LoVo (cell line): ENCODE data around the gene NIT2.
"Not testable (repeated sequence)": the region's sequence is repeated elsewhere in the genome, so short reads cannot be mapped to it uniquely, and the experiment has no call there.

Experiments
- DNase-seq: peaks from one replicate; pipeline ENCODE4 v3.0.0-alpha.2; 2016; ENCODE audit warnings: low spot score

NIT2 gene

DNA sequence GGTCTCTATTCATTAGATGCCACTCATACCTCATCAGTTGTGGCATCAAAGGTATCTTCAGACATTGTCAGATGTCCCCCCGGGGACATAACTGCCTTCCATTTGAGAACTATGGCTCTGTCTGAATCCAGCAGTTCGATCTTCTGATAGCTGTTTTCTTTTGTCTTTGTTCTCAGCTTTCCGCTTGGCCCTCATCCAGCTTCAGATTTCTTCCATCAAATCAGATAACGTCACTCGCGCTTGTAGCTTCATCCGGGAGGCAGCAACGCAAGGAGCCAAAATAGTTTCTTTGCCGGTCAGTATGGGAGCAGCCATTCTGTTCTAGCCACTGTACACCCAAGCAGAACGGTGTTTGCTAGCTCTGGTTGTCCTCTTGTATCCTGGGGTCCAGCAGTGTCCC lies 4.4 kb downstream of the NIT2 start:
- no peak for DNase-seq

DNA sequence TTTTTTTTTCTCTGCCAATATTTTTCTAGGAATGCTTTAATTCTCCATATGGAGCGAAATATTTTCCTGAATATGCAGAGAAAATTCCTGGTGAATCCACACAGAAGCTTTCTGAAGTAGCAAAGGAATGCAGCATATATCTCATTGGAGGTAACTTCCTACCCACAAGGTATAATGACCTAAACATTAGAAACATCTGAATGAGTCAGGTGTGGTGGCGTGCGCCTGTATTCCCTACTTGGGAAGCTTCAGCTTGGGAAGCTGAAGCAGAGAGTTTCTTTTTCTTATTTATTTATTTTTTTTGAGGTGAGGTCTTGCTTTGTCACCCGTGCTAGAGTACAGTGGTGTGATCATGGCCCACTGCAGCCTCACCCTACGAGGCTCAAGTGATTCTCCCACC lies 5.2 kb downstream of the NIT2 start:
- DNase-seq, result no peak

DNA sequence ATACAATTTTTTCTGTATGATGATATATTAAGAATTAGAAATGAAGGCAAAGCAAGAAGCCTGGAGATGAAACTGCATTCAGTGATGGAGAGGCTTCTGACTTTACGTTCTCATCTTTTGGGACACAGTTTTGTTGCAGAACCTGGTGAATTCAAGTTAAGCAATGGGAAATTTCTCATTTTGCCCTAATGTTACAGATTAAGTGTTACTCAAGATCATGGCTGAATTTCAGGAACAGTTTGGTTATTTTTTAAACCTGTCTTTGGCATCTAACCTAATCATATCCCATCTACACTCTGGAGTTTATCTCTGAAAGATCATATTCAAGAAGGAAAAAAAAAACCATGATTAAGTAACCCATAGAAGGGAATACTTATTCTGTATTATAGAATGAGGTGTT lies 6.0 kb downstream of the NIT2 start:
- no peak for DNase-seq

DNA sequence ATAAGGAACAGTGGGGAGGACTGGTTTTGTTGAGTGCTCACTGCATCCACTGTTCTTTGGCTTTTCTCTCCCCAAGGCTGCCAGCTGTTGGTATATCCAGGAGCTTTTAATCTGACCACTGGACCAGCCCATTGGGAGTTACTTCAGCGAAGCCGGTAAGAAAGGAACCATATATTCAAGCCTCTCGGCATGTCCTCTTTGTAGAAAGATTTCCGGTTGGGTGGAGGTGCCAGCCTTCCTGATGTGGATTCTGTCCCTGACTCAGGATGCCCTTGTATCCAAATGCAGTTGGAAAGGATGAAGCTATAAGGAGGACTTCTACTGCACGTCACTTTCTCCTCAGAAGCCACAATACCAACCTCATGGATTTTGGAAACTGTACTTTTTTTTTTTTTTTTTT lies 14.2 kb downstream of the NIT2 start:
- DNase-seq, result no peak

DNA sequence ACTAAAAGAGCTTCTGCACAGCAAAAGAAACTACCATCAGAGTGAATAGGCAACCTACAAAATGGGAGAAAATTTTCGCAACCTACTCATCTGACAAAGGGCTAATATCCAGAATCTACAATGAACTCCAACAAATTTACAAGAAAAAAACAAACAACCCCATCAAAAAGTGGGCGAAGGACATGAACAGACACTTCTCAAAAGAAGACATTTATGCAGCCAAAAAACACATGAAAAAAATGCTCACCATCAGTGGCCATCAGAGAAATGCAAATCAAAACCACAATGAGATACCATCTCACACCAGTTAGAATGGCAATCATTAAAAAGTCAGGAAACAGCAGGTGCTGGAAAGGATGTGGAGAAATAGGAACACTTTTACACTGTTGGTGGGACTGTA lies 17.2 kb downstream of the NIT2 start:
- not testable (repeated sequence) for DNase-seq

DNA sequence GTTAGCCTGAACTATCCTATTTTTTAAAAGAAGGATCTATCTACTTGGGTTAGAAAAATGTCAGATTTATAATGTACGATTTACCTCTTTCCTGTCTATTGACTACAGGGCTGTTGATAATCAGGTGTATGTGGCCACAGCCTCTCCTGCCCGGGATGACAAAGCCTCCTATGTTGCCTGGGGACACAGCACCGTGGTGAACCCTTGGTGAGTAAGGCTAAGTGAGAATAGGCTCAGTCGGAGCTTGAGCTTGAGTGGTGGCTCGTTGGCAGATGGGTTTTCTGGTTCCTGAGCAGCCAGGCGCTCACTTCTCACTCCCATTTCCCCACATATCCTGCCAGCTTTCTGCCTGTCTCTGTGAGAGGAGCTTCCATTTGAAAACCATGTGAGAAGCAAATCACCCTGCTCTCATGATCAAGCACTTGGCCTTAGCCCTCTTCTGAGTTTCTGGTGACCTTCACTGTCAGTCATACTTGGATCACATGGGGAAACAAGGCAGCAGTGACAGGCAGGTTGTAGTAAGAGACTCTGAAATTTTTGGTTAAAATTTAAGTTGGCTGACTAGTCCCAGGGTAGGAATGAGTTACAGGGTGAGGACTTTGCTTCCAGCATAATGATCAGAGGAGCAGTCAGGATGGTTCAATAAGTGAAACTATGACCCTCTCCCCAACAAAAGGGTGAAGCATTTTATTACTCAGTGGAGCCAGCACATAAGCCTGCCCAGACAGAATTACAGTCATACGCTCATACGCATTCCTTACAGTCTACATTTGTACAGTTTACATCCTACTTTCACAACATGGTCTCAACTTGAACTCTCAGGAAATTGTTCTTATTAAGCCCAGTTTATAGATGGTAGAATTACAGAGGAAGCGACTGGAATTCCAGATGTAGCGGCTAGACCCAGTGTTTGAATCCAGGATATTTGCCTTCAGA lies 18.0 kb downstream of the NIT2 start:
- DNase-seq, result no peak

DNA sequence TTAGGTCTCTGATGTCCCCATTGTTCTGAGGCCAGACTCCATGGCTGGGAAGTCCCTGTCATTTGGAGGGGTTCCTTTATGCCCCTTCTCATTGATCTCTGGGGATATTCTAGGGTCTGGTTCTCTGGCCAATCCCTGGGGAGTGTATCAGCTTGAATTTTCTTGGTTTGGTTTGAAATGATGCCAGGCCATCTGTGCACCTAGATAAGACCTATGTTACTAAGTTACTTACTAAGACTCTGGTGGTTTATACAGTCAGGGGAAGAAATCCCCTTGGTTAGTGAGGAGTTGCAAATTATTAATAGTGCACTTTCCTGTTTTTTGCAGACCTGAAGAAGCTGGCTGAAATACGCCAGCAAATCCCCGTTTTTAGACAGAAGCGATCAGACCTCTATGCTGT lies 20.3 kb downstream of the NIT2 start:
- DNase-seq, result no peak

DNA sequence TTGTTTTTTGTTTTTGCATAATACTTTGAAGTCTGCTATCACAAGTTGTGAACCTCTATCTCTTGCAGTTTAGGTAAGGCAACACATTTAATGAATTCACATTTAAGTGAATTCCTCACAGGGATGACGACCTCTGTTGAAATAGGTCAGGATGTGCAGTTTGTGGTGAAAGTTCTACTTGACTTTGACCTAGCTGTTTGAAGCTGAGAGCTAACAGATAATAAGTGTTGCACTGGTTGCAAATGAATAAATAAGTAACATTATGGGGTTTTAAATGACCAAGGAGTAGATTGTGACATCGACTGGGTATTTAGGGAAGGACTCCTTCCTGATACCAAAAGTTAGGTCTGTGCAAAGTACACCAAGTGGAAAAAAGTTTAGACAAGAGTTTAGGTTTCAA lies 23.9 kb downstream of the NIT2 start:
- no peak for DNase-seq

DNA sequence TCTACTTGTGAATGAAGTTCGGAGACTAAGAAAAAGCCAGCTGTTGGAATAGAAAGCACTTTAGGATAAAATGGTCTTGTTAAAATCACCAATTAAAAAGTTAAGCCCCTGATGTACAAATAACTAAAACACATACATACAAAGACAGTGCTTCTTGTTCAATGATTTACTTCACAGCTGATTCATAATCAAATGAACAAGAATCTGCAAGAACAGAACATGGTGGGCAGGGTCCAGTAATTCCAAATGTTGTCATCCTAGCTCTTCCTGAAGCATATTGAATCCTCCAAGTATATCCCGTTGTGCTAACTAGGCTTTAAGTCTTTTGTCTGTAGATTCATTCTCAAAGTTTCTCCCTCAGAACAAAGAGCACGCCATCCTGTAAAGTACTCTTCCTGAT lies 24.5 kb downstream of the NIT2 start:
- DNase-seq, result no peak

DNA sequence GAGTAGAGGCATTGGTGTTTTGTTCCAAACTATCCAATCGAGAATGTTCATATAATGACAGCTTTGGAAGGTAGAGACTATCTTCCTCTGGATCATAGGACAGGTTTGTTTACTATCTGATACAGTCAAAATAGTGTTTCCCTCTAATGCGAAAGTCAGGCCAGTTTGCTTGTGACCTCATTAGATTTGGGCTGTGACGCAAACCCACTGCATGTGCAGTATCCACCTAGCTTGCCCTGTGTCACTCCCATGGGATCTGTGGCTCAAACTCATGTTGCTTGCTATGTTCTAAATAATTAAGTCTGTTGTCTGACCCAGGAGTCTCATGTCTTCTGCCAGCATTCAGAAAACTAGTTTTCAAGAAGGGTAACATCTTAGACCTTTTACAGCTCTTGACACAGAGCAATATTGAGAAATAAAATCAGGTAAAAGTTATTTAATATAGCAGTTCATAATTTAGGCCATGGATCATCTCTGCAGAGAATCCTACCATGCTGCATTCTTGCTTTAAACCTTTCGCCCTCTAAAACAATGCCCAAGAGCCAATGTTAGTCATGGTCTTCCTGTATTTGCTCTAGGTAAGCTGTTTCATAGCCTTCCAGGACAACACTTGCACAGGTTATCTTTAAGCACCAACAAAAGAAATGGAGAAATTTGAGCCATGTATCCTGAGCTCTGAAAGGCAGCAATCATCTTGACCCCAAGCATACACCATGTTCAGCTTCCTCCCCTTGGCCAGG lies 26.4 kb downstream of the NIT2 start:
- DNase-seq, result no peak

DNA sequence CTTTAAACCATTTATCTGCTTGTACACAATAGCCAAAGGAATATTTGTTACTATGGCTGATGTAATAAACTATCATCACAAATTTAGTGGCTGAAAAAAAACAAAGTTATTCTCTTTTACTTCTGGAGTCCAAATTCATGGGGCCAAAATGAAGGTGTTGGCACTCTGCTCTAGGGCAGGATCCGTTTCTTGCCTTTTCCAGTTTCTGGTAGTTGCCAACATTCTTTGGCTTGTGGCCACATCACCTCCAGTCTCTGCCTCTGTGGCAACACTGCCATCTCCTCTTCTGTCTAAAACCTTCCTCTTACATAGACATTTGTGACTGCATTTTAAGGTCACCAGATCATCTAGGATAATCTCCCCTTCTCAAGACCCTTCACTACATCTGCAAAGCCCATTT lies 27.3 kb downstream of the NIT2 start:
- no peak for DNase-seq

DNA sequence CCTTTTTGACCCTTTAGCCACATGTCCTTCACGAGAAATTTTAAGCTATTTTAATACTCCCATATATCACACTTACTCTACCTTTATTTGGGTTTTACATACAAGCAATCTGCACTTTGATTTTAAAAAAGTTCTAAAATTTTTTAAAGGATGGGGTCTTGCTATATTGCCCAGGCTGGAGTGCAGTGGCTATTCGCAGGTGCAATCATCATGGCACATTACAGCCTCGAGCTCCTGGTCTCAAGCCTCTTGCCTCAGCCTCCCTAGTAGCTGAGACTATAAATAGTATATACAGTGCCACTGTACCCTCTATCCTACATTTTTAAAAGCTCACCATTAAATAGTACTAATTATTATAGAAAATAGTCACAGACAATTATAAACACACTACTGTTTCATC lies 29.9 kb downstream of the NIT2 start:
- DNase-seq, result no peak

DNA sequence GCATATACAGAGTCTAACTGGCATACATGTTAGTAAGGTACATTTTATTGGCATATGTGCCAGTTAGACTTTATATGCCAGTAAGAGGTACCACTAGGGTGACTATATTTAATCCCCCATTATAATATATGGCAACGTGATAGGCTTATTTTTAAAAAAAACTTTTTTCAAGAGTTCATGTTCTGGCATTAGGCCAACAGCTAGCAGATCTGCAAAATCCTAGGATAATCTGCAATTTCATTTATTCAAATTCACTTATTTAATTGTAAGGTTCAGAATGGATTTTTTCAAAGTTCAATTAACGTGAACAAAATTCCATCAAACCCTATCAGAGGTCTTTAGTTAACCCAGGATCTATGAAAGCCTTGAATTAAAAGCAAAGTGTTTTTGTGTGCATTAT lies 31.9 kb downstream of the NIT2 start:
- no peak for DNase-seq

DNA sequence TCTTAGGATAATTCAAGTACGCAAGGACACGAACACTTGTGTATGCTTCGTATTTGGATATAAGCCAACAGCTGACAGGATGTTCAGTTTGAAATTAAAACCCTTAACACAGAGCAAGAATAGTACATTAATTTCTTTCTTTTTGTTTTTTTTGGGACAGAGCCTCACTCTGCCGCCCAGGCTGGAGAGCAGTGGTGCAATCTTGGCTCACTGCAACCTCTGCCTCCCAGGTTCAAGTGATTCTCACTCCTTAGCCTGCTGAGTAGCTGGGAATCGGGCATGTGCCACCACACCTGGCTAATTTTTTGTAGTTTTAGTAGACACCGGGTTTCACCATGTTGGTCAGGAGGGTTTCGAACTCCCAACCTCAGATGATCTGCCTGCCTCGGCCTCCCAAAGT lies 33.9 kb downstream of the NIT2 start:
- DNase-seq, result no peak

DNA sequence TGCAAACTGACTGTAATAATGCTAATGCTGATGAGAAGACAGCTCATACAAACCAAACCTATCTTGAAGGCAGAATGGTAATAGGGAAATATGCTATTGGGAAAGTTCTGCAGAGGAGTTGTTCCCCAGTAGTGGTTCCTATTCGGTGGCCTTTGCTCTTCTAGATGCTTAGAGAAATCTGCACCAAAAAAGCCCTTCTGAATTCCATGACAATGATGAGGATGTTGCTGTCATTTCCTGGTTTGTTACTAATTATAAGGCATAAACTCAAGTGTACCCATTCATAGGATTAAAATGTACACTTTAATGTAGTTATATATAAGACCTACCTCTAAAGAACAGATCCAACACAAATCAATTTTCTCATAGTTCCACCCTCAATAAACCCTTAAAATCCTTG lies 36.2 kb downstream of the NIT2 start:
- DNase-seq, result no peak

DNA sequence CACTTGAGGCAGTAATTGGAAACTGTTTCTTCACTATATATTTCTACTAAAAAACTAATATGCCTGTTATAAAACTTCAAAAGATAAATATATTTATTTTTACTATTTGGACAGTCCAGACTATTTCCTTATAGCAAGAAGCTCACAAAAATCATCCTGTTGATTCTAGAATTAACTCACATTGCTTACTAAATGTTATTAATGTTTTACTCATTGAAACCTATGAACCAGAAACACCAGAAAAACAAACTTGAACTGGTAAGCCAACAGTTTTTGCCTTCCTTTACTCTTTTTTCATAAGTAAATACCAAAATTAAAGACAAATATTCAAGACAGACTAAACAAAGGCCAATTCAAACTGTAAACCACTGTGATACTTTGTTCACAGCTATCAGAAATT lies 40.0 kb downstream of the NIT2 start:
- DNase-seq, result no peak

DNA sequence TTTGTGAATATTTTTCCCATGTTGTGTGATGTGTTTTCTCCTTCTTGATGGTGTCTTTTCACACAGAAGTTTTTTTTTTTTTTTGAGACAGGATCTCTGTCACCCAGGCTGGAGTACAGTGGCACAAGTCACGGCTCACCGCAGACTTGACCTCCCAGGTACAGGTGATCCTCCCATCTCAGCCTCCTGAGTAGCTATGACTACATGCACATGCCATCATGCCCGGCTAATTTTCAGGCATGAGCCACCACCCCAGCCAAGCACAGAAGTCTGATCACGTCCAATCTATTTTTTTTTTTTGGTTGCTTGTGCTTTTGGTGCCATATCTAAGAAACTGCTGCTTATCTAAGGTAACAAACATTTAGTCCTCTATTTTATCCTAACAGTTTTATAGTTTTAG lies 41.7 kb downstream of the NIT2 start:
- no peak for DNase-seq

DNA sequence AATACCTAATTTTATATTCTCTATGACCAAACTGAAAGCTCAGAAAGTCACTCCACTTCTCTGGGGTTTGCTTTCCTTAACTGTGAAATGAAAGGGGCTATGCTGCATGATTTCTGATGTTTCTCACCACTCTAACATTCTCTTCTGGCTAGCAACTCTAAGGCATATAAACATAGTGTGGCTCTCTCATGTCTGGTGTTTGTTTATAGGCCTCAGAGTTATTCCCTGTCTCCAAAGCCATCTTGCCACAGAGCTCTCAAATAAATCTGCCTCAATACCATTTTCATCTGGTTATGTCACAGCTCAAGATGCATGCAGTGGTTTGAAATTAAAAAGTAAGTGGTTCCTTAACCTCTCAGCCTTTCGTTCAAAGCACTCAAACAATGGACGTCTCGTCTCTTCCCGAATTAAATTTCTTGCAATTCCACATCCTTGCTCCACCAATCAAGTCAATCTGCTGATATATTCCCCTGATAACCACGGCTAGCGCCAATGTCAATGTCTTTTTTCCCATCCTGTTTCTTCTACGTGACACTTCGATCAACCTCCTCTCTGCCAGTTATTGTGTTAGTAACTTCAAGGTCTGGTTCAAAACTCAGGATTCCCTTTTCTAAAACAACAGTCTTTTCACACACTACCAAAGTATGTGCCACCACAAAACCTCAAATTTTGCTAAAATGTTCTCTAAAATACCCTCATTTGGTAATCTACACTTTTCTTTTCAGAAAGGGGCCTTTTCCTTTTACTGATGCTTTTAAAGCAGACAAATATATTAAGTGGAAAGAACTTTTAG lies 50.4 kb downstream of the NIT2 start:
- no peak for DNase-seq

DNA sequence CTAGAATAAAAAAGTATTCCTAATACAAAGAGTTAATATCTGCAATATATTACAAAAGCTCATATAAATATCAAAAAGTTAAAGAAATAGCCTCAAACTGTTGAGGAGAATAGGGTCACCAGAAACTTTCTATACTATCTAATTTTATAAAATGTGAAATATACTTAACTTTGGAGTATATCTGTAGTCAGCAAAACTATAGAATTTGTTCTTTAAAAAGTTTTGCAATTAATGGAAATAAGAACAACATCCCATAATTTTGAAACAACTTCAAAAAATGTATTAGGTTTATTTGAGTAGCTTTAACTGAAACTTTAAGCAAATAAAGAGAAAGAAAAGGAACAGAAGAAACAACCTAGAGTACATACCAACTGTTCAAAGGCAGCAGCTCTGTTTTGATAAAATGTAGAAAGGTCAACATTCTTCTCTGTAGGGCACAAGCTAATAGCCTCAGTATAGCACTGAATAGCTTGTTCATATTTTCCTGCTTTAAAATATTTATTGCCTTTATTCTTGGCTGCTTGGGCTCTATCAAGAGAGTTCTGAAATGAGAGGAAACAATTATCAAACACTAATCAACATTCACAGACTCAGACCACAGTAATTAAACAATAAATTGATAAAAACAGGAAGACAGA lies 52.0 kb downstream of the NIT2 start:
- no peak for DNase-seq

DNA sequence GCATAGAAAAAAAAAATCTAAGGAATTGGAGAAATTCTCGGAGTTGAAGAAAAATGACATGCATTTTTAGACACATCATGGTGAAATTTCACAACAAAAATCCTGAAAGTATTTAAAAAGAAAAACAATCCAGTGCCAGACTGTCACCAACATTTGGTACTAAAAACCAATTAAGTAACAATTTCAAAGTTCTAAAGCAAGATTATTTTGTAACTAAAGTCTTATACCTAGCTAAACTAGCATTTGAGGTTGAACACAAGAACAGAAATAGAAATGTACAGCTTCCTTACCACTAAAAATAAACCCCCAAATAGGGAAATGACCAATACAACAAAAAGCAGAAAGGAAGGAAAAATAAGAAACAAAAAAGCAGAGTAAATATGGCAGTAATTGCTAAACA lies 54.5 kb downstream of the NIT2 start:
- no peak for DNase-seq

DNA sequence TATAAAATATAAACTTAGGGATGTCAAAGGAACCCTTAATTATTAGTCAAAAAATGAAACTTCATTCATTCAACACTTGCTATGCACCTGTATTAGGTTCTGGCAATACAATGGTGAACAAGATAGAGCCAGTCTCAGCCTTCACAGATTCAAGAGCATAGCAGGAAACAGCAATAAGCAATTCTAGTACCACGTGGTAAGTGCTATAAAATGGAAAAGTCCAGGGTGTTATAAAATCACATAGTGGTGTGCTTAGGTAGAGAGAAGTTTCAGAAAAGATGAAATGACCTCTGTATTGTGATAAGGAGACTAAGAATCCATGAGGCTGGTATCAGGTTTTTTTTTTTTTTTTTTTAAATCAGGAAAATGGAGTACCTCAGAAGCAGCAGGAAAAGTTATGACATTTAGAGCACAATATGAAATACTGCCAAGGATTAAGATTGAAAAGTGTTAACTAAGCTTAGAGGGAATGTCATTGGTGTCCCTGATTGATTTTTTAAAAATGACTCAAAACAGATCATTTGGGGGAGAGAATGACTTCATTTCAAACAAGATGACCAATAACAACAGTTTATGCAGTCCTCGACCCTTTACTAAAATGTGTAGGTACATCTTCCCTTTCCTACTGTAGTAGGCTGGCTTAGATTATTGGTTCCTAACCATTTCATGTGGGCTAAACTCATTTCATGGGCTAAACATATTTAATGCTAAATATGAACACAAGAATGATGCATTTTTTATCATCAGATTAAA lies 61.3 kb downstream of the NIT2 start:
- no peak for DNase-seq

DNA sequence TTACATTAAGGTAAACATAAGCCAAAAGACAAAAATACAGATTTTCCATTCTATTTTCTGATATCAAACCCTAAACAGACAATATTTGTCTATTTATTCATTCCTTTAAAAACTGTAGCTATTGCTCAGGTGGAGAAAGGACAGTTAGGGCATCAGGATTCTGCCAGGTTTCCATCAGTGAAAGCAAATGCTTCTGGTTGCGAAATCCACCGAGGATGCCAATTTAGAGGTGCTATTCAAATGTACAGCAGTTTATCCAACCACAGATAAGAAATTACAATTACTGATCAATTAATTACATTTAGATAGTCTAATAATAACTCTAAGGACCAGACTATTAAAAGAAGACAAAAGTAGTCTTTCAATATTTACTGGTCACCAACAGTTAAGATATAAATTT lies 62.4 kb downstream of the NIT2 start:
- DNase-seq, result no peak
